Endodermal cell (in vitro differentiated cells): Measurements from ENCODE around the gene FNDC3A. TPM values are rescaled to one million over a fixed set of nuclear protein-coding genes. Genes with fewer than 3 reads are reported as not detected.
"Not testable (repeated sequence)": the region's sequence is repeated elsewhere in the genome, so short reads cannot be mapped to it uniquely, and the experiment has no call there.

Experiments used
- DNase-seq: peaks from one replicate; pipeline ENCODE4 v3.0.0-alpha.2; 2017
- H3K27ac ChIP-seq: 2 replicates; pipeline ENCODE4 v1.5.1; 2013; ENCODE audit warnings: mild to moderate bottlenecking, low read depth, low read length, moderate library complexity
- H3K27me3 ChIP-seq: 2 replicates; pipeline ENCODE4 v1.6.1; 2013; ENCODE audit warnings: mild to moderate bottlenecking, low read length, moderate library complexity; ENCODE audit not compliant: insufficient read depth, control insufficient read depth, poor library complexity, severe bottlenecking
- H3K36me3 ChIP-seq: 2 replicates; pipeline ENCODE4 v1.7.0; 2013; ENCODE audit warnings: mild to moderate bottlenecking, low read length, moderate library complexity; ENCODE audit not compliant: control insufficient read depth, insufficient read depth
- H3K4me1 ChIP-seq: one replicate; pipeline ENCODE4 v1.7.0; 2013; ENCODE audit warnings: low read length; ENCODE audit not compliant: control insufficient read depth, insufficient read depth
- H3K4me3 ChIP-seq: 2 replicates; pipeline ENCODE4 v1.5.1; 2013; ENCODE audit warnings: mild to moderate bottlenecking, low read length, moderate library complexity
- H3K9ac ChIP-seq: 2 replicates; pipeline ENCODE4 v1.6.1; 2013; ENCODE audit warnings: mild to moderate bottlenecking, low read length, moderate library complexity; ENCODE audit not compliant: poor library complexity, severe bottlenecking; ENCODE audit errors: extremely low read depth
- H3K9me3 ChIP-seq: 2 replicates; pipeline ENCODE4 v1.6.1; 2013; ENCODE audit warnings: mild to moderate bottlenecking, low read length, moderate library complexity; ENCODE audit not compliant: control insufficient read depth
- H3K27ac Mint-ChIP-seq: 2 replicates; pipeline ENCODE4 v1.8.0; 2020; ENCODE audit warnings: mixed read lengths
- H3K27me3 Mint-ChIP-seq: 2 replicates; pipeline ENCODE4 v1.8.0; 2021; ENCODE audit warnings: mild to moderate bottlenecking, mixed read lengths; ENCODE audit not compliant: insufficient read depth
- H3K36me3 Mint-ChIP-seq: 2 replicates; pipeline ENCODE4 v1.8.0; 2020; ENCODE audit warnings: low read depth, mixed read lengths
- H3K4me1 Mint-ChIP-seq: 2 replicates; pipeline ENCODE4 v1.8.0; 2020; ENCODE audit warnings: mixed read lengths
- H3K4me3 Mint-ChIP-seq: 2 replicates; pipeline ENCODE4 v1.8.0; 2020; ENCODE audit warnings: mild to moderate bottlenecking, moderate library complexity, mixed read lengths
- H3K9me3 Mint-ChIP-seq: 2 replicates; pipeline ENCODE4 v1.8.0; 2020; ENCODE audit warnings: mild to moderate bottlenecking, mixed read lengths
- CTCF ChIP-seq: fragments of 200-600 bp; sonication (generic); conservative IDR thresholded peaks from 2 replicates; pipeline ENCODE4 v1.5.0; 2021; ENCODE audit warnings: antibody characterized with exemption, mild to moderate bottlenecking
- WGBS, 2 experiments: methylation state at CpG; one replicate each; pipeline versions ENCODE4 v1.1.5 to v1.1.7; 2013; ENCODE audit warnings: missing lambda C conversion rate in 2 of 2, mixed read lengths in 1 of 2; ENCODE audit not compliant: insufficient coverage in 1 of 2, insufficient read length in 1 of 2; 5-methylcytosine and 5-hydroxymethylcytosine counted together
- total RNA-seq, 2 donors: library from RNA; stranded (reverse); fragmentation: NEBNext Ultra II Directional in 1 of 2; extraction: Animal tissue kit (Norgen Biotek cat#: 25700) in 1 of 2; gene quantifications; 2 replicates in 1 of 2; 3 replicates in 1 of 2; pipeline ENCODE4 v1.2.1, GENCODE V29; 2021

Gene FNDC3A
- total RNA-seq, 2 donors from 2014 or later = 42.2 to 42.8 TPM

- H3K36me3 Mint-ChIP-seq = peaks cover 66% of the 10 kb centered on the region
- peaks cover 43% of the 10 kb centered on the region for H3K9me3 Mint-ChIP-seq
- DNase-seq = no peak
- Histone ChIP-seq H3K4me3 (no peak overlapping the region), H3K9ac (no peak overlapping the region), H3K27ac (no peak overlapping the region), H3K4me1 (no peaks in the 10 kb centered on the region), H3K36me3 (peaks cover 8% of the 10 kb centered on the region), H3K27me3 (no peaks in the 10 kb centered on the region), H3K9me3 (peaks cover 26% of the 10 kb centered on the region)
- no peak for TF ChIP-seq CTCF
- H3K4me1 Mint-ChIP-seq = no peaks in the 10 kb centered on the region
- H3K27me3 Mint-ChIP-seq = no peaks in the 10 kb centered on the region
- 73 to 75% methylated on average over 4 to 5 of the region's 5 CpGs for WGBS, 2 experiments
- H3K27ac Mint-ChIP-seq = no peak overlapping the region
- H3K4me3 Mint-ChIP-seq = no peak overlapping the region
These were observed 23.1 kb downstream of the FNDC3A start for GRCh38 chr13:48998641-48999292.

- no peak for DNase-seq
- Histone ChIP-seq H3K9ac (no peak overlapping the region), H3K27me3 (no peaks in the 10 kb centered on the region), H3K4me3 (peak overlapping the region; percentile 28), H3K36me3 (peaks cover 8% of the 10 kb centered on the region), H3K9me3 (peaks cover 26% of the 10 kb centered on the region), H3K27ac (no peak overlapping the region), H3K4me1 (no peaks in the 10 kb centered on the region)
- 100% methylated on average over 1 of the region's 1 CpG for WGBS, 2 experiments
- Mint-ChIP-seq H3K4me3 (no peak overlapping the region), H3K9me3 (peaks cover 43% of the 10 kb centered on the region), H3K36me3 (peaks cover 60% of the 10 kb centered on the region), H3K27me3 (no peaks in the 10 kb centered on the region), H3K4me1 (no peaks in the 10 kb centered on the region), H3K27ac (no peak overlapping the region)
- TF ChIP-seq CTCF = no peak
These were observed 24.5 kb downstream of the FNDC3A start for GRCh38 chr13:49000247-49000646.

GRCh38 chr13:49018986-49019635, 43.4 kb downstream of the FNDC3A start:
- H3K9me3 ChIP-seq = peaks cover 48% of the 10 kb centered on the region
- Mint-ChIP-seq H3K36me3 (peaks cover 58% of the 10 kb centered on the region), H3K9me3 (peaks cover 58% of the 10 kb centered on the region)
- not testable (repeated sequence) for H3K36me3 ChIP-seq, H3K27me3 Mint-ChIP-seq, H3K9ac ChIP-seq, H3K27ac Mint-ChIP-seq, DNase-seq, H3K27ac ChIP-seq, H3K4me1 ChIP-seq, H3K4me3 Mint-ChIP-seq, H3K27me3 ChIP-seq, H3K4me1 Mint-ChIP-seq
- H3K4me3 ChIP-seq = peak overlapping the region; percentile 64
- 93 to 95% methylated on average over 13 to 28 of the region's 28 CpGs for WGBS, 2 experiments
